ENCODE measurements around the gene VRK3.
"Not testable (repeated sequence)": the region's sequence is repeated elsewhere in the genome, so short reads cannot be mapped to it uniquely, and the experiment has no call there.

The VRK3 gene

GRCh38 chr19:50025022-50025793 lies at the start of gene VRK3:
Gene VRK3 (minus strand): TSS chr19:50025372. CDS start chr19:50016162, 9,210 bp downstream.
- peak; percentile 100 for DNase-seq (ENCODE audit: low read depth)
- peak within 1 kb of the TSS; percentile 93 for H3K4me3 ChIP-seq (ENCODE audit: low read depth, low read length)
- peak; percentile 31 for TF ChIP-seq CTCF (IDR thresholded peaks at IDR 0.05; ENCODE audit: insufficient read depth, low read depth, low read length, missing control alignments)

GRCh38 chr19:50068382-50068781 lies 43.2 kb upstream of the VRK3 start:
- H3K4me3 ChIP-seq (ENCODE audit: low read depth, low read length); DNase-seq (ENCODE audit: low read depth): not testable (repeated sequence)

- no peak for TF ChIP-seq CTCF (IDR thresholded peaks at IDR 0.05; ENCODE audit: insufficient read depth, low read depth, low read length, missing control alignments)
- no peak for DNase-seq (ENCODE audit: low read depth)
- H3K4me3 ChIP-seq (ENCODE audit: low read depth, low read length) = no peak overlapping the region
These were observed 42.4 kb upstream of the VRK3 start for GRCh38 chr19:50067575-50067974.

- DNase-seq (ENCODE audit: low read depth) = no peak
- H3K4me3 ChIP-seq (ENCODE audit: low read depth, low read length) = no peak overlapping the region
- TF ChIP-seq CTCF (IDR thresholded peaks at IDR 0.05; ENCODE audit: insufficient read depth, low read depth, low read length, missing control alignments) = no peak
These were observed 40.8 kb upstream of the VRK3 start for GRCh38 chr19:50065938-50066337.

- no peak for TF ChIP-seq CTCF (IDR thresholded peaks at IDR 0.05; ENCODE audit: insufficient read depth, low read depth, low read length, missing control alignments)
- no peak for DNase-seq (ENCODE audit: low read depth)
- H3K4me3 ChIP-seq (ENCODE audit: low read depth, low read length) = no peak overlapping the region
These were observed 36.5 kb upstream of the VRK3 start for GRCh38 chr19:50061650-50062049.

- no peak for DNase-seq (ENCODE audit: low read depth)
- TF ChIP-seq CTCF (IDR thresholded peaks at IDR 0.05; ENCODE audit: insufficient read depth, low read depth, low read length, missing control alignments) = no peak
- H3K4me3 ChIP-seq (ENCODE audit: low read depth, low read length) = no peak overlapping the region
These were observed 34.9 kb upstream of the VRK3 start for GRCh38 chr19:50060107-50060506.

GRCh38 chr19:50059045-50059444 lies 33.9 kb upstream of the VRK3 start:
- DNase-seq (ENCODE audit: low read depth) = no peak
- no peak overlapping the region for H3K4me3 ChIP-seq (ENCODE audit: low read depth, low read length)
- TF ChIP-seq CTCF (IDR thresholded peaks at IDR 0.05; ENCODE audit: insufficient read depth, low read depth, low read length, missing control alignments) = no peak
